Measurements from ENCODE around the gene TTLL11.

Gene TTLL11

GRCh38 chr9:121887553-121888437, 205.3 kb downstream of the TTLL11 start:
- Histone ChIP-seq H3K4me1 (ENCODE audit: insufficient read depth, low read length) (peaks cover 32% of the 10 kb centered on the region), H3K9ac (ENCODE audit: low read depth, low read length) (no peak overlapping the region), H3K36me3 (ENCODE audit: insufficient read depth, low read length) (no peaks in the 10 kb centered on the region), H3K9me3 (ENCODE audit: control insufficient read depth, insufficient read depth, low read length) (no peaks in the 10 kb centered on the region)

- Histone ChIP-seq H3K4me1 (ENCODE audit: insufficient read depth, low read length) (peaks cover 32% of the 10 kb centered on the region), H3K9ac (ENCODE audit: low read depth, low read length) (no peak overlapping the region), H3K9me3 (ENCODE audit: control insufficient read depth, insufficient read depth, low read length) (no peaks in the 10 kb centered on the region), H3K36me3 (ENCODE audit: insufficient read depth, low read length) (no peaks in the 10 kb centered on the region)
Observed at GRCh38 chr9:121886759-121887485, 206.2 kb downstream of the TTLL11 start.

- peaks cover 23% of the 10 kb centered on the region for H3K4me1 ChIP-seq (ENCODE audit: insufficient read depth, low read length)
- no peaks in the 10 kb centered on the region for H3K9me3 ChIP-seq (ENCODE audit: control insufficient read depth, insufficient read depth, low read length)
- no peak overlapping the region for H3K9ac ChIP-seq (ENCODE audit: low read depth, low read length)
- H3K36me3 ChIP-seq (ENCODE audit: insufficient read depth, low read length): no peaks in the 10 kb centered on the region
Observed at GRCh38 chr9:121885345-121885901, 207.7 kb downstream of the TTLL11 start.

GRCh38 chr9:121884057-121884541, 209.0 kb downstream of the TTLL11 start:
- Histone ChIP-seq H3K36me3 (ENCODE audit: insufficient read depth, low read length) (no peaks in the 10 kb centered on the region), H3K9ac (ENCODE audit: low read depth, low read length) (no peak overlapping the region), H3K9me3 (ENCODE audit: control insufficient read depth, insufficient read depth, low read length) (no peaks in the 10 kb centered on the region)

GRCh38 chr9:121883281-121884056, 209.6 kb downstream of the TTLL11 start:
- Histone ChIP-seq H3K9ac (ENCODE audit: low read depth, low read length) (no peak overlapping the region), H3K9me3 (ENCODE audit: control insufficient read depth, insufficient read depth, low read length) (no peaks in the 10 kb centered on the region), H3K36me3 (ENCODE audit: insufficient read depth, low read length) (no peaks in the 10 kb centered on the region), H3K4me1 (ENCODE audit: insufficient read depth, low read length) (peaks cover 23% of the 10 kb centered on the region)

More at GRCh38 chr9:121884057-121884541, 209.0 kb downstream of the TTLL11 start:
- H3K4me1 ChIP-seq (ENCODE audit: insufficient read depth, low read length): peaks cover 23% of the 10 kb centered on the region

GRCh38 chr9:121881920-121882500, 211.1 kb downstream of the TTLL11 start:
- no peak overlapping the region for H3K9ac ChIP-seq (ENCODE audit: low read depth, low read length)
- H3K9me3 ChIP-seq (ENCODE audit: control insufficient read depth, insufficient read depth, low read length): no peaks in the 10 kb centered on the region
- no peaks in the 10 kb centered on the region for H3K36me3 ChIP-seq (ENCODE audit: insufficient read depth, low read length)
- H3K4me1 ChIP-seq (ENCODE audit: insufficient read depth, low read length): peaks cover 11% of the 10 kb centered on the region; the same call in 1 of the 2 replicates

GRCh38 chr9:121880343-121880898, 212.7 kb downstream of the TTLL11 start:
- H3K9me3 ChIP-seq (ENCODE audit: control insufficient read depth, insufficient read depth, low read length): no peaks in the 10 kb centered on the region
- H3K4me1 ChIP-seq (ENCODE audit: insufficient read depth, low read length): peaks cover 10% of the 10 kb centered on the region; the same call in 1 of the 2 replicates
- H3K9ac ChIP-seq (ENCODE audit: low read depth, low read length): no peak overlapping the region
- H3K36me3 ChIP-seq (ENCODE audit: insufficient read depth, low read length): no peaks in the 10 kb centered on the region

- Histone ChIP-seq H3K9me3 (ENCODE audit: control insufficient read depth, insufficient read depth, low read length) (no peaks in the 10 kb centered on the region), H3K4me1 (ENCODE audit: insufficient read depth, low read length) (peaks cover under 1% of the 10 kb centered on the region; the same call in 1 of the 2 replicates), H3K9ac (ENCODE audit: low read depth, low read length) (no peak overlapping the region), H3K36me3 (ENCODE audit: insufficient read depth, low read length) (no peaks in the 10 kb centered on the region)
Observed at GRCh38 chr9:121878271-121878822, 214.8 kb downstream of the TTLL11 start.

GRCh38 chr9:121876658-121877271, 216.3 kb downstream of the TTLL11 start:
- no peaks in the 10 kb centered on the region for H3K9me3 ChIP-seq (ENCODE audit: control insufficient read depth, insufficient read depth, low read length)
- H3K9ac ChIP-seq (ENCODE audit: low read depth, low read length): no peak overlapping the region
- H3K4me1 ChIP-seq (ENCODE audit: insufficient read depth, low read length): no peaks in the 10 kb centered on the region
- H3K36me3 ChIP-seq (ENCODE audit: insufficient read depth, low read length): no peaks in the 10 kb centered on the region

GRCh38 chr9:121876255-121876654, 216.9 kb downstream of the TTLL11 start:
- Histone ChIP-seq H3K36me3 (ENCODE audit: insufficient read depth, low read length) (no peaks in the 10 kb centered on the region), H3K9ac (ENCODE audit: low read depth, low read length) (no peak overlapping the region), H3K4me1 (ENCODE audit: insufficient read depth, low read length) (no peaks in the 10 kb centered on the region), H3K9me3 (ENCODE audit: control insufficient read depth, insufficient read depth, low read length) (no peaks in the 10 kb centered on the region)

GRCh38 chr9:121874524-121874923, 218.6 kb downstream of the TTLL11 start:
- Histone ChIP-seq H3K9ac (ENCODE audit: low read depth, low read length) (no peak overlapping the region), H3K4me1 (ENCODE audit: insufficient read depth, low read length) (no peaks in the 10 kb centered on the region), H3K36me3 (ENCODE audit: insufficient read depth, low read length) (no peaks in the 10 kb centered on the region), H3K9me3 (ENCODE audit: control insufficient read depth, insufficient read depth, low read length) (no peaks in the 10 kb centered on the region)

- Histone ChIP-seq H3K4me1 (ENCODE audit: insufficient read depth, low read length) (no peaks in the 10 kb centered on the region), H3K9ac (ENCODE audit: low read depth, low read length) (no peak overlapping the region), H3K36me3 (ENCODE audit: insufficient read depth, low read length) (no peaks in the 10 kb centered on the region), H3K9me3 (ENCODE audit: control insufficient read depth, insufficient read depth, low read length) (no peaks in the 10 kb centered on the region)
Observed at GRCh38 chr9:121871431-121872025, 221.6 kb downstream of the TTLL11 start.
